ENCODE data around the gene FAIM2.
"Not testable (repeated sequence)": the region's sequence is repeated elsewhere in the genome, so short reads cannot be mapped to it uniquely, and the experiment has no call there.

FAIM2 gene

DNA sequence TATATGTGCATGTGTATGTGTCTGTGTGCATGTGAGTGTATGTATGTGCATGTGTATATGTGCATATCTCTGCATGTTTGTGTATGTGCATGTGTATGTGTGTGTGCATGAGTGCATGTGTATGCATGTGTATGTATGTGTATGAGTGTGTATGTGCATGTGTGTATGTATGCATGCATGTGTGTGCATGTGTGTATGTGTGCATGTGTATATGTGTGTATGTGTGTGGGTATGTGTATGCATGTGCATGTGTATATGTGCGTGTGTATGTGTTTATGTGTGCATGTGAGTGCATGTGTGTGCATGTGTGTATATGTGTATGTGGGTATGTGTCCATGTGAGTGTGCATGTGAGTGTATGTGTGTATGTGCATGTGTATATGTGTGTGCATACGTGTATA lies 24.6 kb downstream of the FAIM2 start:
- DNase-seq (ENCODE audit: low read depth, low spot score), result not testable (repeated sequence)

- DNase-seq (ENCODE audit: low read depth, low spot score), result no peak
Measured at GRCh38 chr12:49878021-49878420, 25.7 kb downstream of the FAIM2 start.

- no peak for DNase-seq (ENCODE audit: low read depth, low spot score)
Measured at GRCh38 chr12:49877066-49877465, 26.6 kb downstream of the FAIM2 start.

- no peak for DNase-seq (ENCODE audit: low read depth, low spot score)
Measured at GRCh38 chr12:49876070-49876469, 27.6 kb downstream of the FAIM2 start.

GRCh38 chr12:49875115-49875720 lies 28.5 kb downstream of the FAIM2 start:
- DNase-seq (ENCODE audit: low read depth, low spot score), result no peak

- DNase-seq (ENCODE audit: low read depth, low spot score), result no peak
Measured at GRCh38 chr12:49874142-49874897, 29.4 kb downstream of the FAIM2 start.

DNA sequence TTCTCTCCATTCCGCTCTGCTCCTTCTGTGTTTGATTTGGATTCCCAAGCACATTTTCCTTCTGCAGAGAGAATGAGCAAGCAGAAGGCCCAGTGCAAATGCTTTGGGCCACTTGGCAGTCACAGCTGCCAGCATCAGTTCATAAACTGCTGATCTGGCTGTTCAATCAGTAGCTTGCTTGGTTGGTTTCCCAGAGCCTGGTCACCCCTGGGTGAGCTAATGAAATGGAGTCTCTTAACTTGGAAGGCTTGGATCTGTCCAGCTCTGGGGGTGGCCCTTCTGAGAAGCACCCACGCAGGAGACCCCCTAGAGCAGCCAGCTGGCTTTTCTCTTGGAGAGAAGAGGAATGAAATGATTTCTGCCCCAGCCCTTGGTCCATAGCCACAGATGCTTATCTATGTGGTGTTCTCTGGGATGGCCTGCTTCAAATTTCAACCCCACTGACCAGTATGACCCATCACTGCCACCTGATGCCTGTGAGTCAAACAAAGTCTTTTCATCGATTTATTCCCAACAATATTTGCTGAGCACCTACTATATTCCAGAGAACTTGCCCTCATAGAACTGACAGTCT lies 30.3 kb downstream of the FAIM2 start:
- no peak for DNase-seq (ENCODE audit: low read depth, low spot score)

DNA sequence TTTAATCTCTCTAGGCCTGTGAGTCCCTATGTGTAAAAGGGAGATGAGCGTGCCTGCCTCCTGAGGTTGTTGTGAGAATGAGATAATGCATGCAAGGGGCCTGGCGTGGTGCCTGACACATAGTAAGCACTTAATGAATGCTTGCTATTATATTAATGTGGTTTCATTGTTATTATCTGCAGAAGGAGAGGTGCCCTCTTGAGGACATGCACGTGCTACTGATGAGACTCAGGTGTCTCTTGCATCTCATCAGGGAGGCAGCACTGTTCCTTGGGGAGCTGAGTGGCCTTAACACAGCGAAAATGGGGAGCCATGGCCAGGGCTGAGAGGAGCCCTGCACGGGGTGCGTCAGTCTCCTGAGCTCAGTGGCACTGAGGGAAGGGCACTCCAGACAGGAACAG lies 30.9 kb downstream of the FAIM2 start:
- DNase-seq (ENCODE audit: low read depth, low spot score), result no peak

- no peak for DNase-seq (ENCODE audit: low read depth, low spot score)
Measured at GRCh38 chr12:49872381-49872780, 31.3 kb downstream of the FAIM2 start.

GRCh38 chr12:49871811-49872251 lies 31.9 kb downstream of the FAIM2 start:
- not testable (repeated sequence) for DNase-seq (ENCODE audit: low read depth, low spot score)

DNA sequence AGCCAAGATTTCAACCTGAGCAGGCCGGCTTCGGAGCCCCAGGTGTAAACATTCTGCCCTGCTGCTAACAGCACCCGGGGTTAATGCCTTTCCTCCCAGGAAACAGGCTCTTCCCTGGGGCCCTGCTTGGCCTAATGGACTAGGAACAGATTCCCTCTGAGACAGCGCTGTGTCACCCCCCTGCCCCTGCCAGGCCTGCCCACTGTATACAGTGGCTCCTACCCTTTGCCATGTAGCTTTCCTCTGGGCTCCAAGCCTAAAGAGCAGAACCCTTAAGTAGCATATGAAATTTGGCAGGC lies 32.5 kb downstream of the FAIM2 start:
- no peak for DNase-seq (ENCODE audit: low read depth, low spot score)

DNA sequence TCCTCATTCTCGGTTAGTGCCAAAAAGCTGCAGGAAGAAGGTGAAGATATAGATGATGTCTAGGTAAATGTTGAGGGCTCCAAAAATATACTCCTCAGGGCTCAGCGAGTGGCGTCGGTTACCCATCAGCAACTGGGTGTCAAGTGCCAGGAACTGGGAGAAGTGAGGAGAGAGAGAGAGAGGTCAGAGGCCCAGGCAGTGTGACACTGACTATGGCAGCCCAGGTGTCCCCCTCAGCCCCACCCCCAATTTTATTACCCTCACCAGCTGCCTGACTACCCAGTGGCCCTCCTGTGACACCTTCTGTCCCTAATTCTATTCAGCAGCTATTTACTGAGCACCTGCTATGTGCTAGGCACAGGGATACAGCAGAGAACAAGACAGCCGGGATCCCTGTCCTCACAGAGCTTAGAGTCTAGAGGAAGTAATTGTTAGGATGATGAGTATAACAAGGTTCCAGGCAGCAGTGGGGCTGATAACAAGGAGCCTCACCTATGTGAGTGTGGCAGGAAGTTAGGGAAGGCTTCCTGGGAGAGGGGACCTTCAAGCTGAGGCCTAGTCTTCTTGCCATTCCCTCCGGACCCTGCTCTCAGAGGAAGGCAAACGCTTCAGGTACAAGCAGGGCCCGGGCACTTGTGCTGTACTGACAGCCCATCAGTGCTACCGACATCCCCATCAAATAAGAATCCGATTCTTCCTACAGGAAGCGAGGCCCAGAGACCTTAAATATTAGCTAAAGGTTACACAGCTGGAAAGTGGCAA lies 33.0 kb downstream of the FAIM2 start:
- DNase-seq (ENCODE audit: low read depth, low spot score), result no peak

GRCh38 chr12:49869816-49870500 lies 33.7 kb downstream of the FAIM2 start:
- DNase-seq (ENCODE audit: low read depth, low spot score), result no peak

GRCh38 chr12:49868952-49869815 lies 34.5 kb downstream of the FAIM2 start:
- no peak for DNase-seq (ENCODE audit: low read depth, low spot score)

DNA sequence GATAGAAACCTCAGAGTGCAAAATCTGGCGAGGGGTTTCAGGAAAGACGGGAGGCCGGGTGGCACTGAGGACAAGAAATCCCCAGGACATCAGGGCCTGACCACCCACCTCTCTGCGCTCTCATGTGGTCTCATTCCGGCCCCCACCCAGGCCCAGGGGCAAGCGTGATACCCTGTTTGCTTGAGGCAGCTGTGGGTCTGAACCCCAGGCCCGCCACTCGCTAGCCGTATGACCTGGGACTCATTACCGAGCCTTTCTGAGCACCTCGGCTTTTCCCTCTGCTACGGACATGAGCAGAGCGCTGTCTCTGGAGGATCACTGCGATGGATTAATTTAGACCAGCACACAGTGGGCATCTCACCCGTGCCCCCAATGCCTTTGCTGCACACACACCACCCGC lies 35.3 kb downstream of the FAIM2 start:
- no peak for DNase-seq (ENCODE audit: low read depth, low spot score)

DNA sequence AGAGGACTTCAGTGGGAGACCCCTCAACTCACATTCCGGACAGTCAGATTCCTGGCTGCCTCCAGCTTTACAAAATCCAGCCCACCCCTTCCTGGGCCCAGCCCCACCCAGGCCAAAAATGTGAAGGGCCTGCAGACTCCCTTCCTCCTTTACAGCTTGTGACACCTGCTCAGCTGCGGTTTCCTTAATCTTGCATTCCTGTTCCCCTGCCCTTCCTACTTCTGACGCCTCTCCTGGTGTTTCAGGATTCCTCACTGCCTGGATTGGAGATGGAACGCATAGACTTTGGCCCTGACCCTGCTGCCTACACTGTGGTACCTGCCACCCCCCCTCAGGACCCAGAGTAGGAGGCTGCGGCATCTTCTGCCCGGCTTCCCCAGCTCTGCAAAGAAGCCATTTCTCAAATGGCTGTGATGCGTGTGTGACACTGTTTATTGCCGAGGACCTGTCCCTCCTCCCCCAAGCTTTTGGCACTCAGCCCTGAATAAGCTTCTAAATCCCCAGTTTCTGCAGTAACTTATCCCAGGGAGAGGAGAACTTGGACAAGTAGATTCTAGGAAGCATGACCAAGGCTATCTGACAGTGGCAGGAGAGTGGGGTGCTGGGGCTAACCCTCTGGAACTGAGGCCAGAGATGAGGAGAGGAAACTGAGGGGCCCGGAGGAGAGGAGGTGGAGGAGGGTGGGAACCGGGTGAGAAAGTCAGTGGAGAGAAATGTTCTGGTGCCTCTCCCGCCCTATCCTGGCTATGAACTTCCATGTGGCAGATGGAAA lies 35.9 kb downstream of the FAIM2 start:
- no peak for DNase-seq (ENCODE audit: low read depth, low spot score)

- DNase-seq (ENCODE audit: low read depth, low spot score), result peak; percentile 48
Measured at GRCh38 chr12:49866859-49867569, 36.7 kb downstream of the FAIM2 start.

DNA sequence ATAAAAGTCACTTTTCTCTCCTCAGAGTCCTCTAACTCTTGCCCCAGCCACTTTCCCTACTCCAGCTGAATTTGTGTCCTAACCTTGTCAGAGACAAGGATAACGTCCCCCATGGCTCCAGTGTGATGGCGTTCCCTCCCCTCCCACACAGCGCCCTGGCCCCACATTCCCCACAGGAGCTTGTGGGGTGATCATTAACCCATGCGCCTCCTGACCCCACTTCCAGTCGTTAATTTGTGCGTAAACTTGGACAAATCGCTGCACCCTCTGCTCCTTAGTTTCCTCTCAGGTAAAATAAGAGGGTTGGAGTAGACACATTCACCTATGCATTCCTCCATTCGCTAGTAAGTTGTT lies 37.9 kb downstream of the FAIM2 start:
- no peak for DNase-seq (ENCODE audit: low read depth, low spot score)

DNA sequence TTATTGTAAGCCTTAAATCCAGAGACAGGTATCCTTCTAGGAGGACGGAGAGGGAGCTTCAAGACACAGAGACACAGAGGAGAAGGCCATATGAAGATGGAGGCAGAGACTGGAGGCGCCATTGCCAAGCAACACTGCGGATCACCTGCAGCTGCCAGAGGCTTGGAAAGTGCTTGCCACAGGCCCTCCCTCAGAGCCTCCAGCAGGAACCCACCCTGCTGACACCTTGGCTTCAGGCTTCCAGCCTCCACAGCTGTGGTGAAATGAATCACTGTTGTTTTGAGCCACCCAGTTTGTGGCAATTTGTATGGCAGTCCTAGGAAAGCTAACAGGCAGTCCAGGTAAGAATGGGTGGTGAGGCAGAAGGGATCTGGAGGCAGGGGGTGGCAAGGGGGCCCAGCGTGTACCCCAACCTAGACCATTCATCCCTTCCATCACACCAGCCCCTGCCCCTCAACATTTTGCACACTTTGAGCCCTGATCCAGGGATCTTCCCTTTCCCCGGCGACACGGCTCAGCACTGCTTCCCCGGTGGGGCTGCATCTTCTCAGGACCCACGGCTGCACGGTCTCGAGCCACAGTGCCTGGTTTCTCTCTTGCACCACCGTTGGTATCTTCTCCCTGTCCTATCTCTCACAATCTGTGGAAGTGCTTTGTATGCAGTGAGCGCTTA lies 38.5 kb downstream of the FAIM2 start:
- DNase-seq (ENCODE audit: low read depth, low spot score), result no peak

All from activated CD4-positive, CD25-positive, alpha-beta regulatory T cell treated with anti-CD3 and anti-CD28 coated beads, Interleukin-2, amount 50 U/mL, for 16 hours (primary cell).